GM21526 (cell line): ENCODE data around the gene SMG1.

Experiments used
- ATAC-seq: cut with Tn5 transposase; IDR thresholded peaks from one replicate; pipeline ENCODE4 v1.9.1; 2021; ENCODE audit warnings: moderate library complexity; ENCODE audit not compliant: unreplicated experiment, low FRiP score

The SMG1 gene

DNA sequence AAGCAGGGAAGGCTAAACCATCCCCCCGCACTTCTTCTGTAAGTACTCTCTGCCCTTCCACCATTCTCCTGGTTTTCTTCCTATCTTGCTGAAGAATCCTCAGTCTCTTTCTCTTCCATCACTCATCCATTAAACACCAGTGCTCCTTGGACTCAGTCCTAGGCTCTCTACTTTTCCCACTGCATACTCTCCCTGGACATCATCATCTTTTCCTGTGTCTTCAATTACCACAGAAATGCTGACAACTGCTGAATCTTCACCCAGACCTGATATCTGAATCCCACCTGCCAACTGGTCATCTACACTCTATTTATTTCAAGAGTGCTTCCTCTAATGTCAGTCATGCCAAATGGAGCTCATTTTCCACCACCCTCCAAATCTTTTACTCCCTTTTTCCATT is 71.0 kb downstream of the SMG1 start:
- no peak for ATAC-seq

DNA sequence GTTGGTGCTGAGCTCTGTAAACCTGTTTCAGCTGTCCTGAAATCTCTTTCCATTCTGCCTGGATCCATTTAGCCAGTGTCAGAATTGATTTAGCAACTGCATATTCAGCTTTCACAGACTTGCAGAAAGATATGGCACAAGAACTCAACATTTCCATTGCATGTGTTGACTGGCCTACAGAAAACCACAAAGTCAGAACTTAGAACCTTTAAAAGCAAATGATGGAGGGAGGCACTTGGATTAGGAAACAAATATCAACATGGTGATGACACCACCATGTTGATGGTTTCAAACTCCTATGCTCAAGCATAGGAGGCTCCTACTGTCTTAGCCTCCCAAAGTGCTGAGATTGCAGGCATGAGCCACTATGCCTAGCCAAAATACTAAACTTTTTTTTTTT is 72.5 kb downstream of the SMG1 start:
- no peak for ATAC-seq

- no peak for ATAC-seq
Observed at GRCh38 chr16:18852647-18853046, 73.6 kb downstream of the SMG1 start.

GRCh38 chr16:18846416-18846815 is 79.8 kb downstream of the SMG1 start:
- ATAC-seq: no peak

DNA sequence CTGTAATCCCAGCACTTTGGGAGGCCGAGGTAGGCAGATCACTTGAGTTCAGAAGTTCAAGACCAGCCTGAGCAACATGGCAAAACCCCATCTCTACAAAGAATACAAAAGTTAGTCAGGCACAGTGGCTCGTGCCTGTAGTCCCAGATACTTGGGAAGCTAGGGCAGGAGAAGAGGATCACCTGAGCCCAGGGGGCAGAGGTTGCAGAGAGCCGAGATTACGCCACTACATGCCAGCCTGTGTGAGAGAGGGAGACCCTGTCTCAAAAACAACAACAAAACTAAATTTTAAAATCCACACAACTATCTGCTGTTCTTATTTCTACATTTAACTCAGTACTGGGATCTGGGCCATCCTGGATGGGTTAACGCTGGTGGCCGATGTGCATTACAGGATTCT is 83.6 kb downstream of the SMG1 start:
- no peak for ATAC-seq

- ATAC-seq: no peak
Observed at GRCh38 chr16:18841833-18842525, 84.2 kb downstream of the SMG1 start.

- no peak for ATAC-seq
Observed at GRCh38 chr16:18839555-18839954, 86.7 kb downstream of the SMG1 start.

- ATAC-seq: no peak
Observed at GRCh38 chr16:18836702-18837101, 89.5 kb downstream of the SMG1 start.

DNA sequence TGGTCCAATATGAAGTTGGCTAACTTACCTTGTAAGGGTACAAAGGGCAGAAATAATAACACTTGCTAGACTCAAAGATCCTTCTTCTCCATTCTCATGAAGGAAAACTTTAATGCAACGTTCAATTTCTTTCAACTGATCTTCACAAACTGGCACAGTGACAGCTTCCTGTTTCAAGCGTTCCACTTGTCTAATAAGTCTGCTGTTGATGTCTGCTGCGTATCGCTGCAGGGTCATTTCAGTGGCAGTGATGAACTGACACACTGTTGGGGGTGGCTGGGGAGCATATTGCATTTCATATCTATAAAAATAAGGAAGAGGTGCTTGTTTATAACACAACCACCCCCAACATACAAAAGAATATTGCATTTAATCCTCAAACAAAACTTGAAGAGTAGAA is 91.3 kb downstream of the SMG1 start:
- no peak for ATAC-seq

GRCh38 chr16:18833707-18834505 is 92.3 kb downstream of the SMG1 start:
- ATAC-seq: no peak

- ATAC-seq: no peak
Observed at GRCh38 chr16:18832613-18833012, 93.6 kb downstream of the SMG1 start.

- no peak for ATAC-seq
Observed at GRCh38 chr16:18832006-18832405, 94.2 kb downstream of the SMG1 start.

- ATAC-seq: no peak
Observed at GRCh38 chr16:18829251-18829650, 97.0 kb downstream of the SMG1 start.

- ATAC-seq: no peak
Observed at GRCh38 chr16:18827890-18828289, 98.3 kb downstream of the SMG1 start.

- ATAC-seq: no peak
Observed at GRCh38 chr16:18816286-18816685, 109.9 kb downstream of the SMG1 start.

DNA sequence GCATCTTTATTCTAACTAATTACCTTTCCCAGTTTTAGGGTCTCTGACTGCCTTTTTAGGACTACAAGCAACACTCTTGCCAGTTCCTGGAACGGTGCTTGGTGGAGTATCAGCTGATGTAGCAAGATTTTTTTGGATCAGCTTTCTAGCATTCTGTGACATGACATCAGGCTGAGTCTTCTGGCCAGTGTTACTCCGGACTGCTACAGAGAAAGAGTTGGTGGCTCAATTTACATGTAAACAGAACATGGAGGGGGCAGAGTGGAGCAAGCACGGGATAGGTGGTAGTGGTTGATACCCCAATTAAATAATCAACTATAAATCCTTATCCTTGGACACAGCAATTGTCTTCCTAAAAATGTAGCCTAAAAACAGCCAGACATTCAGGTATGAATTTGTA is 114.3 kb downstream of the SMG1 start:
- no peak for ATAC-seq

DNA sequence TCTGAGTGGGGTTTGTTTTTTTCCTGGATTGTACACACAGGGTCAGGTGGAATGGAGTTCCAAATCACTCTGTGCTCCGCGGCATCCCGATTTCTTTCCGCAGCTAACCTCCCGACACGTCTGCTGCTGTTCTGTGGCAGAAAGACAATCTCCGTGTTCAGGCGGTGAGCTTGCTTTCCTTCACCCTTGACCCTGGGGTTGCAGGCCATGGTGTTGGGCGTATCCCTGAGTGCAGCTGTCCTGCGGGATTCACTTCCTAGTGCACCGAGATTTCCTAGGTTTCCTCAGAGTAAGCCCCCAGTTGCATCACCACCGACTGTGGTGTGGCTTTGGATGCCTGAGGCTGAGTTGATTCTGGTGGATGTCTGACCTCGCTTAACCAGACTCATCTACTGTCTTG is 117.0 kb downstream of the SMG1 start:
- ATAC-seq: no peak

GRCh38 chr16:18805257-18805773 is 120.9 kb downstream of the SMG1 start:
- no peak for ATAC-seq

GRCh38 chr16:18804540-18804939 is 121.7 kb downstream of the SMG1 start:
- ATAC-seq: no peak

DNA sequence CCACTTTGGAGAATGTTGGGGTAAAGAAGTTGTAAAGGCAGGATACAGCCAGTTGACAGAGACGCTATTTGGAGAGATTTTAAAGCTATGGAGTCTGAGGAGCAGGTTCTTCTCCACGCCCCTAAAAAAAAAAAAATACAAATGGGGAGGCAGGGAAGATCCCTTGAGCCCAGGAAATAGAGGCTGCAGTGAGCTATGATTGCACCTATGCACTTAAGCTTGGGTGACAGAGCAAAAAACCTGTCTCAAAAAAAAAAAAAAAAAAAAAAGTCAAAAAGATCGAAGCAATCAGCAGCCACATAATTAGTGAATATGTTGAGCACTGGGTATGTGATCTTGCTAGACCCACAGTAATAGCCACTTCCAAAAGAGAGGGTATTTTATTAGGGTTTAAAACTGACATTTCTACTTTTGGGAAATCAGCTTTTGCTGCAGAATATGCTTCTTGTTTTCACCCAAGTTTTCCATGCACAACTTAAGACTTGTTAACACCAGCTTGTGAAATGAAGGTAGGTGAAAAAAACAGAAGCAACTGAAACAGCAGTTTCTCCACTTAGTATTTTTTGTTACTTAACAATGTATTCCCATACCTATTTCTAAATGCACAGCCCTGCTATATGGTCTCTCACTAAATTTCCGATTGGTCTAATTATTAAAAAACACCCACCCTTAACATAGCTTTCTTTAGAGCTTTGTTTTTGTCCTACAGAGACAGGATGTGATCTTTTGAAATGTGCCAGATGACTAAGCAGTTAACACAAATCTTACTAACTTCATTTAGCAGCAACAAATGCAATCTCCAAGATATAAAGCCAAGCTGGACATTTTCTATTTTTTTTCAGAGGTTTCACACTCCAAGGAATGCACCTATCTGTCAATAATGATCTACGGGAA is 122.4 kb downstream of the SMG1 start:
- no peak for ATAC-seq

- ATAC-seq: no peak
Observed at GRCh38 chr16:18802767-18803343, 123.4 kb downstream of the SMG1 start.
